Esophagus muscularis mucosa (tissue), 4 donors: ENCODE data around the gene ZKSCAN8.

ENCODE experiments used
- CTCF ChIP-seq, 3 experiments: fragments of 200-600 bp in 2 of 3; fragments of 450-650 bp in 1 of 3; sonication (generic) in 2 of 3; IDR thresholded peaks; one replicate each; pipeline ENCODE4 v1.5.1; 2017 to 2019; ENCODE audit warnings: antibody characterized with exemption in 3 of 3, mild to moderate bottlenecking in 2 of 3, moderate library complexity in 1 of 3
- EP300 ChIP-seq: sonication (generic); formaldehyde crosslinking; IDR thresholded peaks from one replicate; pipeline ENCODE4 v1.6.1; 2017; ENCODE audit warnings: antibody characterized with exemption
- POLR2A ChIP-seq: fragments of 450-650 bp; IDR thresholded peaks from one replicate; pipeline ENCODE4 v1.6.1; 2017; ENCODE audit warnings: antibody characterized with exemption, moderate library complexity, mild to moderate bottlenecking, low read depth

GRCh38 chr6:28137505-28137981 lies 4.1 kb upstream of the ZKSCAN8 start:
- TF ChIP-seq CTCF (IDR thresholded peaks at IDR 0.05), result no peak
- no peak for TF ChIP-seq POLR2A
- no peak for TF ChIP-seq EP300
